Measurements from ENCODE around the gene XAGE1B. TPM values are rescaled to one million over a fixed set of nuclear protein-coding genes. Genes with fewer than 3 reads are reported as not detected.
"Not testable (repeated sequence)": the region's sequence is repeated elsewhere in the genome, so short reads cannot be mapped to it uniquely, and the experiment has no call there.

The XAGE1B gene
- not detected for total RNA-seq
- long read RNA-seq, result 0 reads

GRCh38 chrX:52516987-52517325, at the start of gene XAGE1B:
Gene XAGE1B, minus strand, starts transcription at chrX:52517063. Its CDS starts 1,536 bp downstream, at chrX:52515527.
- intact Hi-C loops (cut with DNase I); DNase-seq; ATAC-seq: not testable (repeated sequence)

- no peak for ATAC-seq
- no peak for DNase-seq
- intact Hi-C loops (cut with DNase I), result no loop called here
Measured at GRCh38 chrX:52563105-52563504, 46.2 kb upstream of the XAGE1B start.

- intact Hi-C loops (cut with DNase I), result no loop called here
- no peak for ATAC-seq
- no peak for DNase-seq
Measured at GRCh38 chrX:52558140-52558539, 41.3 kb upstream of the XAGE1B start.

GRCh38 chrX:52556741-52557140, 39.9 kb upstream of the XAGE1B start:
- intact Hi-C loops (cut with DNase I), result no loop called here
- DNase-seq (no peak), ATAC-seq (no peak)

GRCh38 chrX:52553995-52554642, 37.3 kb upstream of the XAGE1B start:
- no peak for ATAC-seq
- intact Hi-C loops (cut with DNase I), result no loop called here
- no peak for DNase-seq

GRCh38 chrX:52548769-52549168, 31.9 kb upstream of the XAGE1B start:
- DNase-seq; intact Hi-C loops (cut with DNase I); ATAC-seq: not testable (repeated sequence)

- DNase-seq, result no peak
- intact Hi-C loops (cut with DNase I), result no loop called here
- no peak for ATAC-seq
Measured at GRCh38 chrX:52544147-52544840, 27.4 kb upstream of the XAGE1B start.

- intact Hi-C loops (cut with DNase I), result no loop called here
- no peak for ATAC-seq
Measured at GRCh38 chrX:52542311-52542710, 25.4 kb upstream of the XAGE1B start.

GRCh38 chrX:52541051-52541450, 24.2 kb upstream of the XAGE1B start:
- ATAC-seq; DNase-seq; intact Hi-C loops (cut with DNase I): not testable (repeated sequence)

More at GRCh38 chrX:52542311-52542710, 25.4 kb upstream of the XAGE1B start:
- no peak for DNase-seq

GRCh38 chrX:52516110-52516986, 515 bp downstream of the XAGE1B start:
- intact Hi-C loops (cut with DNase I); DNase-seq; ATAC-seq: not testable (repeated sequence)

- ATAC-seq; intact Hi-C loops (cut with DNase I); DNase-seq: not testable (repeated sequence)
Measured at GRCh38 chrX:52511126-52511525, 5.7 kb downstream of the XAGE1B start.

GRCh38 chrX:52509916-52510315, 6.9 kb downstream of the XAGE1B start:
- no peak for DNase-seq
- ATAC-seq, result no peak
- intact Hi-C loops (cut with DNase I), result no loop called here

GRCh38 chrX:52507331-52507730, 9.5 kb downstream of the XAGE1B start:
- intact Hi-C loops (cut with DNase I), result no loop called here
- DNase-seq (no peak), ATAC-seq (no peak)

GRCh38 chrX:52504551-52504950, 12.3 kb downstream of the XAGE1B start:
- DNase-seq (no peak), ATAC-seq (no peak)
- intact Hi-C loops (cut with DNase I), result no loop called here

GRCh38 chrX:52501362-52501761, 15.5 kb downstream of the XAGE1B start:
- intact Hi-C loops (cut with DNase I); DNase-seq; ATAC-seq: not testable (repeated sequence)

- DNase-seq; ATAC-seq; intact Hi-C loops (cut with DNase I): not testable (repeated sequence)
Measured at GRCh38 chrX:52496419-52496772, 20.5 kb downstream of the XAGE1B start.

- intact Hi-C loops (cut with DNase I); DNase-seq; ATAC-seq: not testable (repeated sequence)
Measured at GRCh38 chrX:52495545-52496418, 21.1 kb downstream of the XAGE1B start, which contains the start of gene XAGE1A. Gene XAGE1A, plus strand, starts transcription at chrX:52495808. Its CDS starts 1,554 bp downstream, at chrX:52497362.

- ATAC-seq; DNase-seq; intact Hi-C loops (cut with DNase I): not testable (repeated sequence)
Measured at GRCh38 chrX:52471301-52471700, 45.6 kb downstream of the XAGE1B start.

Measured in left cardiac atrium (tissue), 4 donors.